DND-41 (cell line): ENCODE data around the gene MED12.

ENCODE experiments used
- EZH2 ChIP-seq: IDR thresholded peaks from 3 replicates; pipeline ENCODE4 v1.6.1; 2012; ENCODE audit warnings: borderline replicate concordance, low read depth, mild to moderate bottlenecking, moderate library complexity, low read length, inconsistent platforms; ENCODE audit not compliant: severe bottlenecking
- TF ChIP-seq, protein P1 (sequence below): IDR thresholded peaks from 2 replicates; pipeline ENCODE4 v1.5.1; 2012; ENCODE audit warnings: borderline replicate concordance, low read length, moderate library complexity, mild to moderate bottlenecking; ENCODE audit not compliant: poor library complexity, severe bottlenecking; ENCODE audit errors: extremely low read depth

DNA sequence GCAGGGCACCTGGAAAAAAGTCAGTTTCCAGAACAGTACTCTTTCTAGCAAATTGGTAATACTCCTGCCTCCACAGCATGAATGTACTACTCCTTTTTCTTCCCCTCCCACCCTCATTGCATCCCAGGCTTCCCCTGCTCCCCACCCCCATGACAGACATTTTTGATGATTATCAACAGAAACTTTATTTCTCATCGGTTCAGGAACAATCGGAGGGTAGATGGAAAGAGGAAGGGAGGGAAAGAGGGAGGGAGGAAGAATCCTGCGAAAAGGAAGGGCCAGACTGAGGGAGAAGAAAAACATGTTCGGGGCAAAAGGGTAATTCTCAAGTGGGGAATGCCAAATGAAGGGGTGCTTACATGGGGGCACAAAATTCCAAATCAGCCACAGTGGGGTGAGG lies 11.2 kb upstream of the MED12 start:
- no peak for TF ChIP-seq EZH2
- TF ChIP-seq, protein P1, sequence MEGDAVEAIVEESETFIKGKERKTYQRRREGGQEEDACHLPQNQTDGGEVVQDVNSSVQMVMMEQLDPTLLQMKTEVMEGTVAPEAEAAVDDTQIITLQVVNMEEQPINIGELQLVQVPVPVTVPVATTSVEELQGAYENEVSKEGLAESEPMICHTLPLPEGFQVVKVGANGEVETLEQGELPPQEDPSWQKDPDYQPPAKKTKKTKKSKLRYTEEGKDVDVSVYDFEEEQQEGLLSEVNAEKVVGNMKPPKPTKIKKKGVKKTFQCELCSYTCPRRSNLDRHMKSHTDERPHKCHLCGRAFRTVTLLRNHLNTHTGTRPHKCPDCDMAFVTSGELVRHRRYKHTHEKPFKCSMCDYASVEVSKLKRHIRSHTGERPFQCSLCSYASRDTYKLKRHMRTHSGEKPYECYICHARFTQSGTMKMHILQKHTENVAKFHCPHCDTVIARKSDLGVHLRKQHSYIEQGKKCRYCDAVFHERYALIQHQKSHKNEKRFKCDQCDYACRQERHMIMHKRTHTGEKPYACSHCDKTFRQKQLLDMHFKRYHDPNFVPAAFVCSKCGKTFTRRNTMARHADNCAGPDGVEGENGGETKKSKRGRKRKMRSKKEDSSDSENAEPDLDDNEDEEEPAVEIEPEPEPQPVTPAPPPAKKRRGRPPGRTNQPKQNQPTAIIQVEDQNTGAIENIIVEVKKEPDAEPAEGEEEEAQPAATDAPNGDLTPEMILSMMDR, result no peak
